H9 (cell line): Measurements from ENCODE around the gene FPGT. TPM values are rescaled to one million over a fixed set of nuclear protein-coding genes. Genes with fewer than 3 reads are reported as not detected.

Experiments used
- DNase-seq: peaks from one replicate; pipeline ENCODE4 v3.0.0-alpha.2; 2017
- H2AFZ ChIP-seq: one replicate; pipeline ENCODE4 v1.6.1; 2013; ENCODE audit warnings: mild to moderate bottlenecking, low read length, control low read depth, moderate library complexity
- H2AK5ac ChIP-seq: 2 replicates; pipeline ENCODE4 v1.6.1; 2013; ENCODE audit warnings: low read length, control low read depth, mixed read lengths; ENCODE audit not compliant: insufficient read length
- H2BK120ac ChIP-seq: one replicate; pipeline ENCODE4 v1.6.1; 2013; ENCODE audit warnings: low read depth, mild to moderate bottlenecking, low read length, control low read depth, inconsistent platforms; ENCODE audit not compliant: poor library complexity, severe bottlenecking
- H2BK12ac ChIP-seq: 2 replicates; pipeline ENCODE4 v1.6.1; 2013; ENCODE audit warnings: low read length, control low read depth, mixed read lengths, low read depth; ENCODE audit not compliant: insufficient read length
- H2BK15ac ChIP-seq: 2 replicates; pipeline ENCODE4 v1.6.1; 2013; ENCODE audit warnings: low read depth, low read length, control low read depth
- H2BK20ac ChIP-seq: one replicate; pipeline ENCODE4 v1.6.1; 2013; ENCODE audit warnings: low read depth, mild to moderate bottlenecking, low read length, control low read depth, inconsistent platforms; ENCODE audit not compliant: poor library complexity, severe bottlenecking
- H2BK5ac ChIP-seq: 2 replicates; pipeline ENCODE4 v1.6.1; 2013; ENCODE audit warnings: low read length, control low read depth, mixed read lengths; ENCODE audit not compliant: insufficient read length
- H3K14ac ChIP-seq: 2 replicates; pipeline ENCODE4 v1.6.1; 2013; ENCODE audit warnings: low read length, control low read depth; ENCODE audit not compliant: insufficient read depth
- H3K18ac ChIP-seq: 2 replicates; pipeline ENCODE4 v1.6.1; 2013; ENCODE audit warnings: low read depth, mild to moderate bottlenecking, mixed read lengths, low read length, control low read depth; ENCODE audit not compliant: insufficient read length
- H3K23ac ChIP-seq: 2 replicates; pipeline ENCODE4 v1.6.1; 2013; ENCODE audit warnings: low read length, control low read depth, mixed read lengths, low read depth; ENCODE audit not compliant: insufficient read length
- H3K23me2 ChIP-seq: 2 replicates; pipeline ENCODE4 v1.6.1; 2013; ENCODE audit warnings: low read depth, mild to moderate bottlenecking, mixed read lengths, low read length, control low read depth; ENCODE audit not compliant: insufficient read length, poor library complexity, severe bottlenecking
- H3K27ac ChIP-seq: 2 replicates; pipeline ENCODE4 v1.5.1; 2013; ENCODE audit warnings: low read length, control low read depth, mixed read lengths, low read depth; ENCODE audit not compliant: insufficient read length
- H3K27me3 ChIP-seq: 2 replicates; pipeline ENCODE4 v1.6.1; 2013; ENCODE audit warnings: low read length, control low read depth, inconsistent platforms; ENCODE audit not compliant: insufficient read depth
- H3K4ac ChIP-seq: 2 replicates; pipeline ENCODE4 v1.6.1; 2013; ENCODE audit warnings: low read depth, mild to moderate bottlenecking, control low read depth, inconsistent platforms, low read length, moderate library complexity
- H3K4me1 ChIP-seq: 2 replicates; pipeline ENCODE4 v1.6.1; 2013; ENCODE audit warnings: low read length, control low read depth, inconsistent platforms; ENCODE audit not compliant: insufficient read depth
- H3K4me2 ChIP-seq: 2 replicates; pipeline ENCODE4 v1.6.1; 2013; ENCODE audit warnings: low read length, control low read depth, mixed read lengths; ENCODE audit not compliant: insufficient read length, insufficient read depth
- H3K56ac ChIP-seq: 2 replicates; pipeline ENCODE4 v1.6.1; 2013; ENCODE audit warnings: low read depth, mild to moderate bottlenecking, mixed read lengths, low read length, control low read depth; ENCODE audit not compliant: insufficient read length
- H3K79me1 ChIP-seq: 2 replicates; pipeline ENCODE4 v1.6.1; 2013; ENCODE audit warnings: low read depth, mild to moderate bottlenecking, moderate library complexity, low read length, control low read depth, inconsistent platforms; ENCODE audit not compliant: insufficient read depth, poor library complexity, severe bottlenecking
- H3K79me2 ChIP-seq: 2 replicates; pipeline ENCODE4 v1.6.1; 2013; ENCODE audit warnings: low read length, control low read depth, inconsistent platforms; ENCODE audit not compliant: insufficient read depth
- H3K9ac ChIP-seq: 2 replicates; pipeline ENCODE4 v1.6.1; 2013; ENCODE audit warnings: low read length, control low read depth, mixed read lengths; ENCODE audit not compliant: insufficient read length; ENCODE audit errors: extremely low read depth
- H3K9me3 ChIP-seq: one replicate; pipeline ENCODE4 v1.6.1; 2013; ENCODE audit warnings: low read depth, low read length, inconsistent platforms; ENCODE audit not compliant: control insufficient read depth
- H3T11ph ChIP-seq: one replicate; pipeline ENCODE4 v1.6.1; 2013; ENCODE audit warnings: mild to moderate bottlenecking, low read length, control low read depth, inconsistent platforms
- H4K20me1 ChIP-seq: one replicate; pipeline ENCODE4 v1.6.1; 2013; ENCODE audit not compliant: control insufficient read depth, insufficient read length, insufficient read depth
- H4K5ac ChIP-seq: 2 replicates; pipeline ENCODE4 v1.6.1; 2013; ENCODE audit warnings: low read depth, mild to moderate bottlenecking, mixed read lengths, low read length, control low read depth; ENCODE audit not compliant: insufficient read length
- H4K8ac ChIP-seq: replicated peaks from 2 replicates; pipeline ENCODE4 v1.6.1; 2013; ENCODE audit warnings: low read length, control low read depth, mixed read lengths, low read depth; ENCODE audit not compliant: insufficient read length
- H4K91ac ChIP-seq: 2 replicates; pipeline ENCODE4 v1.6.1; 2013; ENCODE audit warnings: low read depth, mild to moderate bottlenecking, moderate library complexity, mixed read lengths, low read length, control low read depth; ENCODE audit not compliant: insufficient read length
- H3K27ac Mint-ChIP-seq, 3 experiments: 2 replicates in 2 of 3; 3 replicates in 1 of 3; pipeline ENCODE4 v1.8.0; 2020 to 2021; ENCODE audit warnings: mixed read lengths in 3 of 3, mild to moderate bottlenecking in 1 of 3, moderate library complexity in 1 of 3
- H3K27me3 Mint-ChIP-seq: 2 replicates; pipeline ENCODE4 v1.8.0; 2021; ENCODE audit warnings: low read depth, mild to moderate bottlenecking, moderate library complexity, mixed read lengths
- H3K36me3 Mint-ChIP-seq, 3 experiments: 2 replicates in 2 of 3; 3 replicates in 1 of 3; pipeline ENCODE4 v1.8.0; 2020 to 2021; ENCODE audit warnings: low read depth in 3 of 3, mixed read lengths in 3 of 3; ENCODE audit not compliant: insufficient read depth in 1 of 3
- H3K4me1 Mint-ChIP-seq, 2 experiments: 2 replicates each; pipeline ENCODE4 v1.8.0; 2020; ENCODE audit warnings: mixed read lengths in 2 of 2
- H3K4me3 Mint-ChIP-seq, 2 experiments: 2 replicates in 1 of 2; 3 replicates in 1 of 2; pipeline ENCODE4 v1.8.0; 2020 to 2021; ENCODE audit warnings: mild to moderate bottlenecking in 2 of 2, mixed read lengths in 2 of 2, moderate library complexity in 1 of 2
- H3K9me3 Mint-ChIP-seq, 2 experiments: 2 replicates in 1 of 2; 3 replicates in 1 of 2; pipeline ENCODE4 v1.8.0; 2020; ENCODE audit warnings: mild to moderate bottlenecking in 2 of 2, mixed read lengths in 2 of 2, moderate library complexity in 1 of 2
- CTCF ChIP-seq: fragments of 200-600 bp; sonication (generic); conservative IDR thresholded peaks from 3 replicates; pipeline ENCODE4 v1.8.0; 2021; ENCODE audit warnings: antibody characterized with exemption, mild to moderate bottlenecking
- WGBS: extraction: QIAGEN DNeasy Blood & Tissue Kit; methylation state at CpG from one replicate; pipeline ENCODE4 v1.1.7; 2013; ENCODE audit warnings: missing lambda C conversion rate, low lambda C conversion rate, mixed read lengths; ENCODE audit not compliant: insufficient read length; ENCODE audit errors: extremely low coverage; 5-methylcytosine and 5-hydroxymethylcytosine counted together
- total RNA-seq: library from RNA; stranded (reverse); gene quantifications from 2 replicates; pipeline ENCODE4 v1.2.1, GENCODE V29; 2021

The FPGT gene
- total RNA-seq, 1 experiment from 2014 or later = 5.2 TPM

DNA sequence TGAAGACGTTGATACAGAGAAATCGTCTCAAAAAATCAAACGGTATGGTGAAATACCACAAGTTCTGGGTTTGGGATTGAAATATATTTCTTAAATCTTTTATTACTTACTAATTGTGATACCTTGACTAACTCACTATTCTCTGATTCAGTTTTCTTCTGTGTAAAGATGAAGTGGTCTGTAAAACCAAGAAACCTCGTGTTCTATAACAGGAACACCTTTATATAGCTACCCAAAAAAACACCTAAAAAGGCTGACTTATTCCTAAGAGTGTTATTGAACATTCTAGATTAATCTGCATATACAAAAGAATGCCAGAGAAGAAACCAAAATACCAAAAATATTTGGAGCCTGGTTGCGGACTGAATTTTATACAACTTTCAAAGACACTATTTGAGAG is 787 bp upstream of the FPGT start:
- H3K4me1 ChIP-seq = no peaks in the 10 kb centered on the region
- H3K23ac ChIP-seq = no peak overlapping the region
- no peak overlapping the region for H3K4ac ChIP-seq
- Mint-ChIP-seq H3K36me3 (no peaks in the 10 kb centered on the region), H3K4me1 (peaks cover 2 to 12% of the 10 kb centered on the region in 2 experiments; a peak in 3 of 4 replicates), H3K9me3 (0 out of 5 replicates have a peak, but pooled peaks cover 0 to 1% of the 10 kb centered on the region in 2 experiments), H3K4me3 (peak overlapping the region; percentile 48 to 72; a peak in 4 of 5 replicates), H3K27ac (no peak overlapping the region; a peak in 1 of 7 replicates), H3K27me3 (peaks cover 2% of the 10 kb centered on the region)
- no peak overlapping the region for H3K56ac ChIP-seq
- H3K79me2 ChIP-seq = no peaks in the 10 kb centered on the region
- no peak overlapping the region for H2BK20ac ChIP-seq
- H2BK120ac ChIP-seq = no peak overlapping the region
- no peak overlapping the region for H2BK15ac ChIP-seq
- H3K23me2 ChIP-seq = peaks cover 5% of the 10 kb centered on the region
- H3K27ac ChIP-seq = no peak overlapping the region
- no peaks in the 10 kb centered on the region for H3K79me1 ChIP-seq
- no peak overlapping the region for H2AFZ ChIP-seq
- H2BK12ac ChIP-seq = no peak overlapping the region
- H4K20me1 ChIP-seq = no peaks in the 10 kb centered on the region
- H3K9me3 ChIP-seq = no peaks in the 10 kb centered on the region
- no CpG with 5 or more reads among the region's 5 CpGs for WGBS
- no peak overlapping the region for H4K91ac ChIP-seq
- no peaks in the 10 kb centered on the region for H3K27me3 ChIP-seq
- H2AK5ac ChIP-seq = no peak overlapping the region
- no peak for TF ChIP-seq CTCF
- no peak overlapping the region for H4K5ac ChIP-seq
- H3T11ph ChIP-seq = no peak overlapping the region
- H3K4me2 ChIP-seq = no peak overlapping the region
- H4K8ac ChIP-seq = no peak overlapping the region
- no peak for DNase-seq
- no peak overlapping the region for H3K14ac ChIP-seq
- H3K18ac ChIP-seq = no peak overlapping the region
- no peak overlapping the region for H2BK5ac ChIP-seq
- no peak overlapping the region for H3K9ac ChIP-seq
